KMS-11 (cell line): ENCODE results near the gene APOBEC3A.
"Not testable (repeated sequence)": the region's sequence is repeated elsewhere in the genome, so short reads cannot be mapped to it uniquely, and the experiment has no call there.

Experiments
- H2AFZ ChIP-seq: fragments of 200-600 bp; sonication (generic); 2 replicates; pipeline ENCODE4 v1.6.1; 2016; ENCODE audit warnings: antibody characterized with exemption, mixed run types, low read depth
- H3K27ac ChIP-seq: fragments of 200-600 bp; sonication (generic); 2 replicates; pipeline ENCODE4 v1.6.1; 2016; ENCODE audit warnings: mild to moderate bottlenecking, mixed run types
- H3K27me3 ChIP-seq: fragments of 200-600 bp; sonication (generic); 2 replicates; pipeline ENCODE4 v1.6.1; 2017; ENCODE audit warnings: mild to moderate bottlenecking, low read depth, mixed run types, moderate library complexity; ENCODE audit not compliant: insufficient read depth
- H3K36me3 ChIP-seq: fragments of 200-600 bp; sonication (generic); 2 replicates; pipeline ENCODE4 v1.6.1; 2017; ENCODE audit warnings: mild to moderate bottlenecking, mixed run types; ENCODE audit not compliant: insufficient read depth
- H3K4me1 ChIP-seq: fragments of 200-600 bp; sonication (generic); 2 replicates; pipeline ENCODE4 v1.6.1; 2016; ENCODE audit warnings: mild to moderate bottlenecking, low read depth, mixed run types; ENCODE audit not compliant: poor library complexity, severe bottlenecking
- H3K4me2 ChIP-seq: fragments of 200-600 bp; sonication (generic); 2 replicates; pipeline ENCODE4 v1.7.0; 2016; ENCODE audit warnings: mild to moderate bottlenecking, mixed run types
- H3K4me3 ChIP-seq: fragments of 200-600 bp; sonication (generic); IDR thresholded peaks from 2 replicates; pipeline ENCODE4 v1.6.1; 2017; ENCODE audit warnings: low read depth, low read length, mixed read lengths; ENCODE audit not compliant: insufficient read depth
- H3K79me2 ChIP-seq: fragments of 200-600 bp; sonication (generic); 2 replicates; pipeline ENCODE4 v1.6.1; 2016; ENCODE audit warnings: low read depth, mixed run types; ENCODE audit not compliant: insufficient read depth
- H3K9ac ChIP-seq: fragments of 200-600 bp; sonication (generic); 2 replicates; pipeline ENCODE4 v1.6.1; 2016; ENCODE audit warnings: mild to moderate bottlenecking, mixed run types
- H4K20me1 ChIP-seq: fragments of 200-600 bp; sonication (generic); 2 replicates; pipeline ENCODE4 v1.6.1; 2016; ENCODE audit warnings: mild to moderate bottlenecking, mixed run types; ENCODE audit not compliant: insufficient read depth
- TF ChIP-seq, protein P1 (sequence below): fragments of 200-600 bp; sonication (generic); conservative IDR thresholded peaks from 2 replicates; pipeline ENCODE4 v1.6.1; 2017; ENCODE audit warnings: low read depth, mild to moderate bottlenecking, antibody characterized with exemption, low read length, moderate library complexity, mixed read lengths

The APOBEC3A gene

DNA sequence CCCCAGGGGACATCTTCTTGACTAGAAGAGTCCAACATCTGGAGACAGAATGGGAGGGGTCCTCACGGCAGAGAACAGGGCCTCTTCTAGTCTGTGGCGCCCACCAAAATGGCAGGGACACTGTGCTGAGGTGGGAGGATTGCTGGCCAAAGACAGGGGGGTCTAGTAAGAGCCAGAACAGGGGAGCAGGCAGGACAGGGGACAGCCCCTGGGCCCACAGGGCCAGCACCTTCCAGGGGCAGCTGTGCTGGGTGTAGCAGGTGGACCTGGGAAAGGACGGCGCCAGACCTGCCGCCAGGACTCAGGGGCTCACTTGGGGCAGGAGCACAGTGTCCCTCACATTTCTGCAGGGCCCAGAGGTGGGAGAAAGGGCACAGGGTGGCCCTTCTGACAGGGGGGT, 858 bp upstream of the APOBEC3A start:
- Histone ChIP-seq H3K4me2 (no peak overlapping the region), H3K9ac (no peak overlapping the region), H3K4me3 (no peak overlapping the region), H3K27me3 (peaks cover 7% of the 10 kb centered on the region), H3K4me1 (peaks cover 21% of the 10 kb centered on the region), H2AFZ (no peak overlapping the region), H3K36me3 (no peaks in the 10 kb centered on the region), H4K20me1 (no peaks in the 10 kb centered on the region), H3K79me2 (no peaks in the 10 kb centered on the region), H3K27ac (no peak overlapping the region)
- TF ChIP-seq, protein P1, sequence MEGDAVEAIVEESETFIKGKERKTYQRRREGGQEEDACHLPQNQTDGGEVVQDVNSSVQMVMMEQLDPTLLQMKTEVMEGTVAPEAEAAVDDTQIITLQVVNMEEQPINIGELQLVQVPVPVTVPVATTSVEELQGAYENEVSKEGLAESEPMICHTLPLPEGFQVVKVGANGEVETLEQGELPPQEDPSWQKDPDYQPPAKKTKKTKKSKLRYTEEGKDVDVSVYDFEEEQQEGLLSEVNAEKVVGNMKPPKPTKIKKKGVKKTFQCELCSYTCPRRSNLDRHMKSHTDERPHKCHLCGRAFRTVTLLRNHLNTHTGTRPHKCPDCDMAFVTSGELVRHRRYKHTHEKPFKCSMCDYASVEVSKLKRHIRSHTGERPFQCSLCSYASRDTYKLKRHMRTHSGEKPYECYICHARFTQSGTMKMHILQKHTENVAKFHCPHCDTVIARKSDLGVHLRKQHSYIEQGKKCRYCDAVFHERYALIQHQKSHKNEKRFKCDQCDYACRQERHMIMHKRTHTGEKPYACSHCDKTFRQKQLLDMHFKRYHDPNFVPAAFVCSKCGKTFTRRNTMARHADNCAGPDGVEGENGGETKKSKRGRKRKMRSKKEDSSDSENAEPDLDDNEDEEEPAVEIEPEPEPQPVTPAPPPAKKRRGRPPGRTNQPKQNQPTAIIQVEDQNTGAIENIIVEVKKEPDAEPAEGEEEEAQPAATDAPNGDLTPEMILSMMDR: no peak

DNA sequence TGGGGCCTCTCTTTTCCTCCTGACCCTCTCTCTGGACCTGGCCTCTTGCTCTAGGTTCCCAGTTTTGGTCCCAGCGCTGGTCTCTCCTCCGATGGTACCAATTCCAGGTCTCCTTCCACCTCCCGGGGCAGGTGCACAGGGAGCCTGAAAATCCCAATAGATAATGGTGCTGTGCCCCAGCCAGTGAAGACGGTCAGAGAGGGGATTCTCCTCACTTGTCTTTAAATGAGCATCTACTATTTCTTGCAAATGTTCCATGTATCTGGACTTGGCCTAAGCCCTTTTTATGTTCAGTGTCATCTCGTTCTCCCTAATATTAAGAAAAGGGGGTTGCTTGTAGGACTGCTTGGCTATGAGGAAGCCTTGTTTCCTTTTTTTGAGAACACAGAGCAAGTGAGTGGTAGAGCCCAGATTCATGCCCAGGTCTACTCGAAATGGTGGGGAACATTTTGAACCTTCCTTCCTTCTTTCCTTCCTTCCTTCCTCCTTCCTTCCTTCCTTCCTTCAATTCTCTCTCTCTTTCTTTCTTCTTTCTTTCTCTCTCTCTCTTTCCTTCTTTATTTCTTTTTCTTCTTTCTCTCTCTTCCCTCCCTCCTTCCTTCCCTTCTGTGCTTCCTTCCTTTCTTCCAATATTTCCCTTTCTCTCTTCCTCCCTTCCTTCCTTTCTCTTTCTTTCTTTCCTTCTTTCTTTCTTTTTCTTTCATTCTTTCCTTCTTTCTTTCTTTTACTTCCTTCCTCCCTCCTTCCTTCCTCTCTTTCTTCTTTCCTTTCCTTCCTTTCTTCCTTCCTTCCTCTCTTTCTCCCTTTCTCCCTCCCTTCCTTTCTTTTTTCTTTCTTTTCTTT, 620 bp downstream of the APOBEC3A start:
- peaks cover 7% of the 10 kb centered on the region for H3K27me3 ChIP-seq
- H4K20me1 ChIP-seq: no peaks in the 10 kb centered on the region

DNA sequence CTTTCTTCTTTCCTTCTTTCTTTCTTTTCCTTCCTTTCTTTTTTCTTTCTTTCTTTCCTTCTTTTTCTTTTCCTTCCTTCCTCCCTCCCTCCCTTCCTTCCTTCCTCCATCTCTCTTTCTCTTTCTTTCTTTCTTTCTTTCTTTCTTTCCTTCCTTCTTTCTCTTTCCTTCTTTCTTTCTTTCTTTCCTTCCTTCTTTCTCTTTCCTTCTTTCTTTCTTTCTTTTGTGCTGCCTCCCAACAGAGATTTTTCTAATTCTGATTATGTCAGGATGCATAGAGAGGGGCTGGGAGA, 1.2 kb downstream of the APOBEC3A start:
- H4K20me1 ChIP-seq, H3K27ac ChIP-seq, H3K27me3 ChIP-seq, H3K79me2 ChIP-seq, H3K4me2 ChIP-seq, H2AFZ ChIP-seq, H3K36me3 ChIP-seq, H3K4me3 ChIP-seq, H3K9ac ChIP-seq: not testable (repeated sequence)
- peaks cover 14% of the 10 kb centered on the region for H3K4me1 ChIP-seq

More for the DNA sequence above, 620 bp downstream of the APOBEC3A start:
- TF ChIP-seq, protein P1: no peak
- H3K4me1 ChIP-seq: peaks cover 20% of the 10 kb centered on the region
- H3K27ac ChIP-seq: no peak overlapping the region
- H2AFZ ChIP-seq: no peak overlapping the region
- H3K4me2 ChIP-seq: no peak overlapping the region
- H3K4me3 ChIP-seq: no peak overlapping the region
- H3K79me2 ChIP-seq: no peaks in the 10 kb centered on the region
- H3K9ac ChIP-seq: no peak overlapping the region
- H3K36me3 ChIP-seq: no peaks in the 10 kb centered on the region

DNA sequence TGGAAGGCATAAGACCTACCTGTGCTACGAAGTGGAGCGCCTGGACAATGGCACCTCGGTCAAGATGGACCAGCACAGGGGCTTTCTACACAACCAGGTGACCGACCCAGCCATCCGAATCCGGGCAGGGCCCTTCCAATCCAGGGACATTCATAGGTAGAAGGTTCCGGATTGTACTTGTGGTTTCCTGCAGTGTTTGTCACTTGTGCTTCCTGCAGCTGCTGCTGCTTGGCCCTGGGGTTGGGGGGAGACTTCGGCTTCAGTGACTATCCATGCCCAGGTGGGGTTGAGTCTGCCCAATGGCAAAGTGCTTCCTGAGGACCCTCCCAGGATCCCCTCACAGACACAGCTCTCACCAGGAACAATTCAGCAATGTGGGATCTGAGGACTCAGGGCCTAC, 2.2 kb downstream of the APOBEC3A start:
- H3K27ac ChIP-seq: no peak overlapping the region
- no peak overlapping the region for H3K4me3 ChIP-seq
- H3K79me2 ChIP-seq: no peaks in the 10 kb centered on the region
- H3K4me2 ChIP-seq: no peak overlapping the region
- peaks cover 7% of the 10 kb centered on the region for H3K4me1 ChIP-seq
- no peak overlapping the region for H3K9ac ChIP-seq
- TF ChIP-seq, protein P1: no peak
- no peaks in the 10 kb centered on the region for H3K36me3 ChIP-seq
- no peaks in the 10 kb centered on the region for H4K20me1 ChIP-seq
- H2AFZ ChIP-seq: no peak overlapping the region
- peaks cover 7% of the 10 kb centered on the region for H3K27me3 ChIP-seq

DNA sequence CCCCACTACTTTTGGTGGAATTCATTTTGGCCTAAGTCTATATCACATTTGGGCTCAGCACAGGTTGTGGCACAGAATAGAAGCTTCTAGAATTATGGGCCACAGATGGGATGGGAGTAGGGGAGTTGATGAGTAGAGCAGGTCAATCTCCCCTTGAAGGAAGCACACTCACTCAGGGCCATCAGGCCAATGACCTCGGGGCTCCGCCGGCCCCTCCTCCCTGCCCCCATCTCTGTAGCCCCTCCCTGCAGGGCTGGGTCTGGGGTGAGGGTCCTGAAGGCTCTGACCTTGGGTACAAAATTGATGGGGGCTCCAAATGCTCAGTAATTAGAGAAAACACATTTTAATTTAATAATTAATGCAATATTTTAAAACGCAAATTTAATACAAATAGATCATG, 3.3 kb downstream of the APOBEC3A start:
- not testable (repeated sequence) for H3K27ac ChIP-seq, H3K36me3 ChIP-seq, H3K4me1 ChIP-seq, H3K9ac ChIP-seq, H3K27me3 ChIP-seq, H3K79me2 ChIP-seq, H3K4me3 ChIP-seq, H4K20me1 ChIP-seq, H2AFZ ChIP-seq, H3K4me2 ChIP-seq

DNA sequence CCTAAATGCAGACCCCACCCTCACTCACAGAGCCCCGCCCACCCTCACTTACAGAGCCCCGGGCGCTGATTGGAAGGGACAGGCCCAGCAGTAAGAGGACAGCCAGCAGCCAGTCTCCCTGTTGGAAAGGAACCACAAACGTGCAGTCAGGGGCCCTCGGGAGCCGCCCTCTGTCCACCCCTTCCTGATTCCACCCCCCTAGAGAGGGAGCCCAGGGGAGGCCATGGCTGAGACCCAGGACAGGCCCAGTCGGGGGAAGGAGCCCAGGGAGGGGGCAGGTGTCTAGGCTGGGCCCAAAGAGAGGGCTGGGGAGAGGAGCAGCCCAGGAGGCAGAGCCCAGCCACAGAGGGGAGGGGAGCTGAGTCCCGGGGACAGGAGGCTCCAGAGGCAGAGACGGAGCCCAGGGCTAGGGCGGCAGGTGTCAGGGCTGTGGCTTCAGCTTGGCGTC, 5.9 kb downstream of the APOBEC3A start:
- not testable (repeated sequence) for H3K36me3 ChIP-seq, H2AFZ ChIP-seq, H3K4me1 ChIP-seq, H3K4me2 ChIP-seq, H3K27ac ChIP-seq, H3K9ac ChIP-seq, H3K27me3 ChIP-seq, H3K79me2 ChIP-seq, H4K20me1 ChIP-seq, H3K4me3 ChIP-seq
